DND-41 (cell line): Measurements from ENCODE around the gene LSS.

Experiments
- ATAC-seq: fragments of 200-7000 bp; cut with Tn5 transposase; 3 replicates; pipeline ENCODE4 v1.9.1; 2021; ENCODE audit warnings: low read depth; ENCODE audit not compliant: insufficient read depth
- DNase-seq: peaks from one replicate; pipeline ENCODE4 v3.0.0-alpha.2; 2020
- H2AFZ ChIP-seq: 2 replicates; pipeline ENCODE4 v1.6.0; 2012; ENCODE audit warnings: low read depth, low read length
- H3K27ac ChIP-seq: 2 replicates; pipeline ENCODE4 v1.5.1; 2012; ENCODE audit warnings: low read length, inconsistent platforms
- H3K27me3 ChIP-seq: fragments of 200-600 bp; sonication (generic); 2 replicates; pipeline ENCODE4 v1.6.0; 2012; ENCODE audit warnings: low read length, mild to moderate bottlenecking, inconsistent platforms; ENCODE audit not compliant: insufficient read depth, poor library complexity
- H3K36me3 ChIP-seq: 2 replicates; pipeline ENCODE4 v1.5.1; 2012; ENCODE audit warnings: low read length, inconsistent platforms; ENCODE audit not compliant: insufficient read depth
- H3K4me1 ChIP-seq: 2 replicates; pipeline ENCODE4 v1.5.1; 2012; ENCODE audit warnings: mild to moderate bottlenecking, low read length; ENCODE audit not compliant: insufficient read depth
- H3K4me2 ChIP-seq: 2 replicates; pipeline ENCODE4 v1.6.0; 2012; ENCODE audit warnings: mild to moderate bottlenecking, moderate library complexity, low read length, inconsistent platforms; ENCODE audit not compliant: insufficient read depth
- H3K4me3 ChIP-seq, 2 experiments: fragments of 200-600 bp in 1 of 2; shearing (Covaris generic) in 1 of 2; 2 replicates each; pipeline ENCODE4 v1.5.1; 2012 to 2016; ENCODE audit warnings: inconsistent platforms in 2 of 2, low read length in 2 of 2, mild to moderate bottlenecking in 2 of 2, low read depth in 1 of 2, moderate library complexity in 1 of 2
- H3K79me2 ChIP-seq: 2 replicates; pipeline ENCODE4 v1.6.0; 2012; ENCODE audit warnings: low read length, inconsistent platforms; ENCODE audit not compliant: insufficient read depth
- H3K9ac ChIP-seq: 2 replicates; pipeline ENCODE4 v1.6.0; 2012; ENCODE audit warnings: low read depth, mild to moderate bottlenecking, inconsistent platforms, low read length, moderate library complexity
- H3K9me3 ChIP-seq: 2 replicates; pipeline ENCODE4 v1.5.1; 2012; ENCODE audit warnings: low read length, moderate library complexity, mild to moderate bottlenecking, inconsistent platforms; ENCODE audit not compliant: insufficient read depth, severe bottlenecking
- H4K20me1 ChIP-seq: 2 replicates; pipeline ENCODE4 v1.6.0; 2012; ENCODE audit warnings: low read length; ENCODE audit not compliant: insufficient read depth
- EZH2 ChIP-seq: IDR thresholded peaks from 3 replicates; pipeline ENCODE4 v1.6.1; 2012; ENCODE audit warnings: borderline replicate concordance, low read depth, mild to moderate bottlenecking, moderate library complexity, low read length, inconsistent platforms; ENCODE audit not compliant: severe bottlenecking
- TF ChIP-seq, protein P1 (sequence below): IDR thresholded peaks from 2 replicates; pipeline ENCODE4 v1.5.1; 2012; ENCODE audit warnings: borderline replicate concordance, low read length, moderate library complexity, mild to moderate bottlenecking; ENCODE audit not compliant: poor library complexity, severe bottlenecking; ENCODE audit errors: extremely low read depth

Gene LSS

DNA sequence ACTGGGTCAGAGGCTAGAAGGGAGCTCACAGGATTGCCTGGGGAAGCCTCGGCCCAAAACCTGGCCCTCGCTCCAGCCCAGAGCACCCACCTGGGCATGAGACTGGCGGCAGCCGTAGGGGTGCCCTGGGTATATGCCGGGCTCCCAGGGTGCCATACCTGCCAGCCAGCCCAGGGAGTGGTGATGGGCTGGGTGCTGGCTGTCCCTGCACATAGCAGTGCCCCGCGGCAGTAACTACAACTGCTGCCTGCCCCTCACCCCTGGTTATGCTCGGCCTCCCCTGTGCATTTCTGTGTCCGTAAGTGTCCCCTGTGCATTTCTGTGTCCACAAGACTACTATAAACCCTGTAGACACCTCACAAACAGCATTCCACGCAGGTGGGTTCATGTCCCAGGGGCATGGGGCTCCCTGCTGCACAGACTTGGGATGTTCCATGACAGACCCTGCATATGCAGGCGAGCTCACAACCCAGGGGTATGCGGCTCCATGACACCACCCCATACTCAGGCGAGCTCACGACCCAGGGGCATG, 38.5 kb downstream of the LSS start:
- TF ChIP-seq, protein P1, sequence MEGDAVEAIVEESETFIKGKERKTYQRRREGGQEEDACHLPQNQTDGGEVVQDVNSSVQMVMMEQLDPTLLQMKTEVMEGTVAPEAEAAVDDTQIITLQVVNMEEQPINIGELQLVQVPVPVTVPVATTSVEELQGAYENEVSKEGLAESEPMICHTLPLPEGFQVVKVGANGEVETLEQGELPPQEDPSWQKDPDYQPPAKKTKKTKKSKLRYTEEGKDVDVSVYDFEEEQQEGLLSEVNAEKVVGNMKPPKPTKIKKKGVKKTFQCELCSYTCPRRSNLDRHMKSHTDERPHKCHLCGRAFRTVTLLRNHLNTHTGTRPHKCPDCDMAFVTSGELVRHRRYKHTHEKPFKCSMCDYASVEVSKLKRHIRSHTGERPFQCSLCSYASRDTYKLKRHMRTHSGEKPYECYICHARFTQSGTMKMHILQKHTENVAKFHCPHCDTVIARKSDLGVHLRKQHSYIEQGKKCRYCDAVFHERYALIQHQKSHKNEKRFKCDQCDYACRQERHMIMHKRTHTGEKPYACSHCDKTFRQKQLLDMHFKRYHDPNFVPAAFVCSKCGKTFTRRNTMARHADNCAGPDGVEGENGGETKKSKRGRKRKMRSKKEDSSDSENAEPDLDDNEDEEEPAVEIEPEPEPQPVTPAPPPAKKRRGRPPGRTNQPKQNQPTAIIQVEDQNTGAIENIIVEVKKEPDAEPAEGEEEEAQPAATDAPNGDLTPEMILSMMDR: no peak
- TF ChIP-seq EZH2: no peak
- Histone ChIP-seq H3K27ac (no peak overlapping the region), H3K27me3 (no peaks in the 10 kb centered on the region), H2AFZ (no peak overlapping the region), H4K20me1 (peaks cover 7% of the 10 kb centered on the region; the same call in 1 of the 2 replicates), H3K36me3 (peaks cover 65% of the 10 kb centered on the region), H3K4me2 (no peak overlapping the region), H3K4me1 (peaks cover 1% of the 10 kb centered on the region), H3K9ac (no peak overlapping the region), H3K79me2 (no peaks in the 10 kb centered on the region), H3K4me3 (no peak overlapping the region), H3K9me3 (no peaks in the 10 kb centered on the region)
- DNase-seq (no peak), ATAC-seq (no peak)

DNA sequence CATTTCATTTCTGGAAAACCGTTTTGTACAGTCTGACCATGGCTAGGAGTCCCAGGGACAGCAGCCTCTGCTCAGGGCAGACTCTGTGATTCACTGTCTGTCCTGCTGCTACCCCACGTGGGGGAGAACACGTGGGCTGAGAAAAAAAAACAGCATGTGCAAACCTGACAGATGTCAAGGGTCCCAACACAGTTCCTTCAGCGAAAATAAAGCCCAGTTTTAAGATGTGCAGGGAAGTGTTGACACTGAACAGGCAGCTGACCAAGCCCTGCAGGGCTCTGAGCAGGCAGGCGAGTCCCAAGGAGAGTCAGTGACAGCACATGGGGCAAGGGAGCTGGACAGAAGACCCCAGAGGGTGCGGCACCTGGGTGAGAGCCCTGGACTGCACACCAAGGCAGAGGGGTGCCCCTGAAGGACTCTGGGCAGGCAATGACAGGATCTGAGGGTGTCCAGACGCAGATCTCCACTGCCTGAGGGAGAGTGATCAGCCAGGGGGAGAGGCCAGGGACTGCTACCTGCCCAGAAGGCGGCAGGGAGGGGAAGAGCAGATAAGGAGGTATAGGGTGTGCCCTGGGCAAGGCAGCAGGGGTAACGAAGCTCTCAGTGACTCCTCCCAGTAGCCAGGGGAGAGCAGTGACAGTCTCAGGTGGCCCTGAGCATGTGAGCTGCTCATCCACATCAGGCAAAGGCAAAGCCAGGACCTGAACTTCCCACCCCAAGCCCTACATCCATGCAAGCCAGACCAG, 39.2 kb downstream of the LSS start:
- Histone ChIP-seq H3K4me1 (peaks cover 7% of the 10 kb centered on the region), H3K9me3 (no peaks in the 10 kb centered on the region), H3K36me3 (peaks cover 59% of the 10 kb centered on the region), H2AFZ (no peak overlapping the region), H4K20me1 (peaks cover 5% of the 10 kb centered on the region; the same call in 1 of the 2 replicates), H3K27ac (no peak overlapping the region), H3K9ac (no peak overlapping the region), H3K4me3 (no peak overlapping the region), H3K27me3 (no peaks in the 10 kb centered on the region), H3K79me2 (no peaks in the 10 kb centered on the region), H3K4me2 (no peak overlapping the region)
- no peak for ATAC-seq
- no peak for TF ChIP-seq EZH2
- TF ChIP-seq, protein P1: no peak
- DNase-seq: no peak

DNA sequence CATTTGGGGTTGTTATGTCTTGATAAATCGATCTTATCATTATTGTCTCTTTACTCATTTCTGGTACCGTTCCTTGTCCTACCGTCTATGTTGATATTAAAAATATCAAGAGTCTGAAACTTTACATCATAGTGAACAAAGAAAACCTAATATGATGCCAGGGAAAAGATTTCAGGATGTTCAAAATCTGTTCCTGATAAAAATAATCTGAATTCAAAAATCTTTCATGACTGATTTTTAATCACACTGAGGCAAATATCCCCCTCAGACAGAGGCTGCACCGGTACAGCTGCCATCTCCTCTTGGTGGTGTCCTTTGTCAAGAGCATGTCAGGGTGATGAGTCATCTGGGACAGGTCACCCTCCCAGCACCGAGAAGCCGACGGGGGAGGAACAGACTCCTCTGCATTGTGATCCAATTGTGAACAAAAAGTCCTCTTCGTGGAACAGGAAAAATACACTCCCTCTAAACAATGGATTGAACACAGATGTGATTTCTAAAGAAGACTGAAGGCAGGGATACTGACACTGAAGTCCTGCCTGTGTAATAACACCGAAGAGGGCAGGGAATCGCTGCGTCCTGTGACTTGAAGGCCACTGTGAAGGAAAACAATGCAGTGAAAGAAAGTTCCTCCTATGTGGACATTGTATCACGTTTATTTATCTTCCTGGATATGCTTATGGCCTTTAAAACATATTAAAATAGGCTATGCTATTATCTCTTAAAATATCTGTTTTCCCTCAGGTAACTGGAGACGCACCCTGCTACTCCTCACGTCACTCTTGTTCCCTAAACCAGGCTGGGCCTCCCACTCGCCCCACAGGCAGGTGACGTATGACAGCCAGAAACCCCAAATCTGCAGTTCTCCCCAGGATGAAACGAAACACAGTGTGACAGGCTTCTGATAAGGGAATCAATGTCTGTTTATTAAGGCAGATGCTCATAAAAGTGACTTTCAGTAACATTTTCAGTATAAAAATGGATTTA, 40.1 kb downstream of the LSS start:
- DNase-seq: no peak
- Histone ChIP-seq H3K79me2 (no peaks in the 10 kb centered on the region), H3K36me3 (peaks cover 50% of the 10 kb centered on the region), H3K27me3 (no peaks in the 10 kb centered on the region), H3K27ac (no peak overlapping the region), H3K9ac (no peak overlapping the region), H3K4me2 (no peak overlapping the region), H2AFZ (no peak overlapping the region), H3K9me3 (no peaks in the 10 kb centered on the region), H3K4me3 (no peak overlapping the region), H3K4me1 (peaks cover 8% of the 10 kb centered on the region), H4K20me1 (no peaks in the 10 kb centered on the region; the same call in 1 of the 2 replicates)
- ATAC-seq: no peak
- TF ChIP-seq, protein P1: no peak
- TF ChIP-seq EZH2: no peak
